Sigmoid colon (tissue), 7 donors: ENCODE measurements around the gene GOLGA1. TPM values are rescaled to one million over a fixed set of nuclear protein-coding genes. Genes with fewer than 3 reads are reported as not detected.

Experiments used
- DNase-seq: peaks from one replicate; pipeline ENCODE4 v3.0.0-alpha.2; 2019
- H3K27ac ChIP-seq, 4 donors: fragments of 200-600 bp; sonication (generic); one replicate each; pipeline ENCODE4 v1.5.1; 2016 to 2019; ENCODE audit warnings: mild to moderate bottlenecking in 1 of 4
- H3K27me3 ChIP-seq, 3 donors: fragments of 200-600 bp; sonication (generic); one replicate each; pipeline ENCODE4 v1.5.1; 2019; ENCODE audit warnings: mild to moderate bottlenecking in 1 of 3
- H3K36me3 ChIP-seq, 4 donors: fragments of 200-600 bp; sonication (generic); one replicate each; pipeline ENCODE4 v1.5.1; 2016 to 2019
- H3K4me1 ChIP-seq, 4 donors: fragments of 200-600 bp; sonication (generic); one replicate each; pipeline ENCODE4 v1.5.1; 2017 to 2019
- H3K4me3 ChIP-seq, 4 donors: fragments of 200-600 bp; sonication (generic); one replicate each; pipeline ENCODE4 v1.5.1; 2017 to 2019; ENCODE audit warnings: mild to moderate bottlenecking in 2 of 4, moderate library complexity in 1 of 4
- H3K9me3 ChIP-seq, 4 donors: fragments of 200-600 bp in 3 of 4; sonication (generic) in 3 of 4; one replicate each; pipeline versions ENCODE4 v1.5.1 to v1.6.1; 2013 to 2019
- CTCF ChIP-seq, 4 experiments: fragments of 450-650 bp in 3 of 4; fragments of 200-600 bp in 1 of 4; IDR thresholded peaks; one replicate each; pipeline ENCODE4 v1.5.1; 2016 to 2019; ENCODE audit warnings: antibody characterized with exemption in 4 of 4, mild to moderate bottlenecking in 3 of 4, moderate library complexity in 2 of 4
- EP300 ChIP-seq, 4 donors: sonication (generic); formaldehyde crosslinking; IDR thresholded peaks; one replicate each; pipeline ENCODE4 v1.6.1; 2017; ENCODE audit warnings: antibody characterized with exemption in 4 of 4
- POLR2A ChIP-seq, 2 donors: fragments of 450-650 bp; IDR thresholded peaks; one replicate each; pipeline ENCODE4 v1.6.1; 2016; ENCODE audit warnings: antibody characterized with exemption in 2 of 2, mild to moderate bottlenecking in 2 of 2, moderate library complexity in 2 of 2
- POLR2AphosphoS5 ChIP-seq, 4 donors: sonication (generic); formaldehyde crosslinking; IDR thresholded peaks; one replicate each; pipeline ENCODE4 v1.6.1; 2017; ENCODE audit warnings: antibody characterized with exemption in 4 of 4
- WGBS, 2 donors: extraction: QIAGEN DNeasy Blood & Tissue Kit; methylation state at CpG; one replicate each; pipeline ENCODE4 v1.1.7; 2013; 5-methylcytosine and 5-hydroxymethylcytosine counted together
- intact Hi-C: fragments of 100-400 bp; cut with DNase I; formaldehyde crosslinking; loops from one replicate; pipeline ENCODE4 v1.15.1; 2023
- polyA plus RNA-seq, 3 donors: library from polyadenylated mRNA; stranded (reverse); fragments of 200-250 nt; gene quantifications; one replicate each; pipeline ENCODE4 v1.2.3, GENCODE V29; 2013
- total RNA-seq, 4 donors: library from RNA; depleted of rRNA; stranded (reverse); fragments of >200 nt; gene quantifications; one replicate each; pipeline ENCODE4 v1.1.0, GENCODE V29; 2016
- donor health status: healthy with polysubstance abuse.
- donor health status: Bipolar disorder and iron deficiency.
- donor health status: healthy.

The GOLGA1 gene
- total and polyA plus RNA-seq, 7 donors, result 7.8 to 32.1 (median 15.1) TPM

- H3K27ac ChIP-seq, result no peak overlapping the region
- no peaks in the 10 kb centered on the region for H3K27me3 ChIP-seq
- no peaks in the 10 kb centered on the region for H3K36me3 ChIP-seq
- no peaks in the 10 kb centered on the region for H3K9me3 ChIP-seq
- WGBS, 2 donors, result 75 to 86% methylated on average over 3 of the region's 3 CpGs
- intact Hi-C loops, result no loop called here
- no peaks in the 10 kb centered on the region for H3K4me1 ChIP-seq
- no peak overlapping the region for H3K4me3 ChIP-seq
- TF ChIP-seq EP300 (IDR thresholded peaks at IDR 0.05), result no peak
- no peak for TF ChIP-seq CTCF (IDR thresholded peaks at IDR 0.05)
- no peak for TF ChIP-seq POLR2A (IDR thresholded peaks at IDR 0.05)
- TF ChIP-seq POLR2AphosphoS5 (IDR thresholded peaks at IDR 0.05), result no peak
- no peak for DNase-seq
Measured at GRCh38 chr9:124950050-124950718, 9.3 kb upstream of the GOLGA1 start.

DNA sequence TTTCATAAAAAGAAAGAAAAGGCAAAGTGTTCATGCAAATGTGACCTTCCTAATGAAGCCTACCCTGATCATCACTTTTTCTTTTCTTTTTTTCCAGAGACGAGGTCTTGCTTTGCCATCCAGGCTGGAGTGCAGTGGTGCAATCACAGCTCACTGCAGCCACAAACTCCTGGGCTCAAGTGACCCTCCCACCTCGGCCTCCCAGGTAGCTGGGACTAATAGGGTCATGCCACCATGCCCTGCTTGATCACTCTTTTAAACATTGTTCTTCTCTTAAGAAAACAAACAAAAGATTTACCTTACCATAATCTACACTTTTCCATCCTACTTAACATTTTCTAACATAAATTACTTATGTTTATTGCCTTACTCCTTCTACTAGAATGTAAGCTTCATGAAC lies 8.5 kb upstream of the GOLGA1 start:
- intact Hi-C loops, result no loop called here
- Histone ChIP-seq H3K36me3 (no peaks in the 10 kb centered on the region), H3K27ac (no peak overlapping the region), H3K27me3 (no peaks in the 10 kb centered on the region), H3K4me1 (no peaks in the 10 kb centered on the region), H3K9me3 (no peaks in the 10 kb centered on the region), H3K4me3 (no peak overlapping the region)
- WGBS, 2 donors, result 83 to 89% methylated on average over 2 of the region's 2 CpGs
- no peak for DNase-seq
- TF ChIP-seq POLR2A (IDR thresholded peaks at IDR 0.05), result no peak
- no peak for TF ChIP-seq POLR2AphosphoS5 (IDR thresholded peaks at IDR 0.05)
- no peak for TF ChIP-seq CTCF (IDR thresholded peaks at IDR 0.05)
- TF ChIP-seq EP300 (IDR thresholded peaks at IDR 0.05), result no peak

GRCh38 chr9:124947727-124948391 lies 7.0 kb upstream of the GOLGA1 start:
- intact Hi-C loops, result no loop called here
- Histone ChIP-seq H3K27me3 (no peaks in the 10 kb centered on the region), H3K4me3 (no peak overlapping the region), H3K36me3 (no peaks in the 10 kb centered on the region), H3K27ac (no peak overlapping the region), H3K9me3 (no peaks in the 10 kb centered on the region), H3K4me1 (no peaks in the 10 kb centered on the region)
- TF ChIP-seq POLR2A (IDR thresholded peaks at IDR 0.05) (no peak), CTCF (IDR thresholded peaks at IDR 0.05) (no peak), EP300 (IDR thresholded peaks at IDR 0.05) (no peak), POLR2AphosphoS5 (IDR thresholded peaks at IDR 0.05) (no peak)
- no peak for DNase-seq
- WGBS, 2 donors, result 78 to 86% methylated on average over 5 of the region's 5 CpGs

DNA sequence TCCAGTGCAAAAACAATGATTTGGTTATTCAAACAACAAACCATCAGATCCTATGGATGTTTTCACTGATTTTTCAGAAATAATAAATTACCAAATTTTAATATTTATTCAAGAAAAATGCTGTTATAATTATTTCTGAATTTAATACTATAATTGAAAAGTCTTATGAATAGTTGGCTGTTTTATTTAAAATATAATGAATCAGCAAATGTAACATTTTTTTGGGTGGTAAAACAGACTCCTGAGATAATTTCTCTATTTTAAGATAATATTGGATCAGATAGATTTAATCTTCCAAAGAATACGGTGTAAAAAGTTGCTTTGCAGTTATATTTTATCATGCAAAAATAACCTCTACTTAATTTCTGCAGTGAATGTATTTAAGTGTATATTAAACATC lies 5.3 kb upstream of the GOLGA1 start:
- TF ChIP-seq POLR2AphosphoS5 (IDR thresholded peaks at IDR 0.05) (no peak), CTCF (IDR thresholded peaks at IDR 0.05) (no peak), EP300 (IDR thresholded peaks at IDR 0.05) (no peak), POLR2A (IDR thresholded peaks at IDR 0.05) (no peak)
- H3K36me3 ChIP-seq, result no peaks in the 10 kb centered on the region
- H3K9me3 ChIP-seq, result no peaks in the 10 kb centered on the region
- WGBS, 2 donors, result 90 to 93% methylated on average over 1 of the region's 1 CpG
- H3K4me1 ChIP-seq, result peaks cover 0 to 9% (median 8%) of the 10 kb centered on the region in 4 donors
- H3K27me3 ChIP-seq, result no peaks in the 10 kb centered on the region
- no peak for DNase-seq
- no peak overlapping the region for H3K27ac ChIP-seq
- H3K4me3 ChIP-seq, result no peak overlapping the region
- intact Hi-C loops, result no loop called here
